Measurements from ENCODE around the gene CLRN1.

Gene CLRN1

DNA sequence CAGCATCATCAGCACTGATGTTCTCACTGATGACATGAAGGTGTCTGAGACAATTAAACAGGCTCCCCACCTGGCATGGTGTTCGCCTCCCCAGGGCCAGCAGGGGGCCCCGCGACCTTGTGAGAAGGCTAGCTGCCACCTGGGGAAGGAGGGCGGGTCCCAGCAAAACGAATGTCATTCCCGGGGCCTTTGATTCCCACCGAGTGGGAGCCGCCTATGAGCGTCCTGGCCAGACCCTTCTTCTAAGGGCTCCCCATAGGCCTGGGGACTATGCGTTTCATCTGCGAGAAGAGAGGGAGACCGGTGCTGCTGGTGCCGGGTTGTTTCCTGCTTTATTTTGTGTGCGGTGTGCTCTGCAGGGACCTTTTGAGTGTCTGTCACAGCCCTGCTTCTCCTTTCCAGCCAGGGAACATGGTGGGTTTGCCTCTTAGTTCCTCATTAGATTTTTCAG is 46.8 kb downstream of the CLRN1 start:
- DNase-seq (ENCODE audit: extremely low read depth in 1 of 2, low read depth in 1 of 2): peak in 1 of 2 donors; percentile 22

DNA sequence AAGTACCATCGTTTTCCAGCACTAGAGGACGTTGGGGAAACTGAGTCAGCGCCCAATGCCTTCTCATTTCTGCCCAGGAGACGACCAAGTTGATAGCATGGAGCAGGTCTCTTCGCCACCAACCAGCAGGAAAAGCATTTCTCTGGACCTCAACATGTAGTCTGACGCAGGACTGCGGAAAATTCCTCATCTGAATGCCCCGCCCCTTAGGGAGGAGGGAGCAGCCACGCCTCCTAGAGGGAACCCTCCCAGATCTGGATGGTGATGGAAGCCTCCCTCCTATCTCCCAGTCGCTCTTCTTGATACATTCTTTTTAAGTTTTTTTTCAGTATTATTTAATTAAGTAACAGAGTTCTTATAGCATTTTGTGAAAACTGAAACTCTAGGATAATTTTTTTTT is 49.9 kb downstream of the CLRN1 start:
- DNase-seq (ENCODE audit: extremely low read depth in 1 of 2, low read depth in 1 of 2): no peak

DNA sequence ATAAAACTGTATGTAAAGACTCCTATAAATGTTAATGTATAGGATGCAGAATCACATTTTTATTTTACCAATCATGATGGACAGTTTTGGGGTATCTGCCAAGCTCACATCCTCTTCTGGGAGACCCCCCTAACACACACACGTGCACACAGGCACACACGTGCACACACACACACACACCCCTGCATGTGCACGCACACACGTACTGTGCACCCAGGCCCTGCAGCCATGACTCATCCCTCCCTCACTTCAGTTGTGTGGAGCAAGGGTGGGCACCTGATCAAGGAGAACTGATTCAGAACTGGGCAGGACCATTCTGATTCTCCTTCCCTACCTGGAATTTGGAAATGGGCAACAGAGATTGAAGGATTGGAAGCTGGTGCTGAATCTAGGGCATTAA is 51.3 kb downstream of the CLRN1 start:
- DNase-seq (ENCODE audit: extremely low read depth in 1 of 2, low read depth in 1 of 2): no peak

DNA sequence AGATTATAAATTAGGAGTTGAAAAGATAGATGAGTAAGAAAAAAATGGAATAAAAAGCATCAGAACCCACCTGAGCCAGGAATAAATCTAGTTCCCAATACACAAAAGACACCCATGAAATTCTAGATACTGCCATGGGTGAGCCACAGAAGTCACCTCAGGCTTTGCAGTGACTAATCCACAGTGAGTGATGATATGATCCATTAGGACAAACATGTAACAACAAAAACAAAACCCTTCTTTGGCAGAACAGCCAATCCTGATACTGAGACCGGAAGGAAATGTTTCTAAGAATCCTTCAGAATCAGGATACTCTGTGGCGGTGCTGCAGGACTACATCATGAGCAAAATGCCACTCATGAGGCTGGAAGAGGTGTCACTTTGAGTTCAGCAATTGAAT is 52.3 kb downstream of the CLRN1 start:
- DNase-seq (ENCODE audit: extremely low read depth in 1 of 2, low read depth in 1 of 2): no peak

DNA sequence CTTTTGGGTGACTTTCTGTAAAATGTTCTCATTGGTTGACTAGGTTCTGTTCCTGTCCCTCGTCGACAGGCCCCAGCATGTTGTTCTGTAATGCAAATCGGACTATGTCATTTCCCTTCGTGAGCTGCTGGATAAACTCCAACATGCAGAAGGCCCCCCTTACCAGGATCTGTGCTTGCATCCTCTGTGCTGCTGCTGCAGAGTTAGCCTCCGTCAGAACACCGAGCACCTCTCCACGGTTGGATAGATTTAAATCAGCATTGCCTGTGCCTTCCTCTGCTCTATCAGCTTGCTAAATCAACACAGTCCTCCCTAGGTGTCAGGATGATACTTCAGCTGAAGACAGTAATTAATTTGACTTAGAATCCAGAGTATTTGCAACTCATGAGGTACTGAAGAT is 54.6 kb downstream of the CLRN1 start:
- DNase-seq (ENCODE audit: extremely low read depth in 1 of 2, low read depth in 1 of 2): no peak

DNA sequence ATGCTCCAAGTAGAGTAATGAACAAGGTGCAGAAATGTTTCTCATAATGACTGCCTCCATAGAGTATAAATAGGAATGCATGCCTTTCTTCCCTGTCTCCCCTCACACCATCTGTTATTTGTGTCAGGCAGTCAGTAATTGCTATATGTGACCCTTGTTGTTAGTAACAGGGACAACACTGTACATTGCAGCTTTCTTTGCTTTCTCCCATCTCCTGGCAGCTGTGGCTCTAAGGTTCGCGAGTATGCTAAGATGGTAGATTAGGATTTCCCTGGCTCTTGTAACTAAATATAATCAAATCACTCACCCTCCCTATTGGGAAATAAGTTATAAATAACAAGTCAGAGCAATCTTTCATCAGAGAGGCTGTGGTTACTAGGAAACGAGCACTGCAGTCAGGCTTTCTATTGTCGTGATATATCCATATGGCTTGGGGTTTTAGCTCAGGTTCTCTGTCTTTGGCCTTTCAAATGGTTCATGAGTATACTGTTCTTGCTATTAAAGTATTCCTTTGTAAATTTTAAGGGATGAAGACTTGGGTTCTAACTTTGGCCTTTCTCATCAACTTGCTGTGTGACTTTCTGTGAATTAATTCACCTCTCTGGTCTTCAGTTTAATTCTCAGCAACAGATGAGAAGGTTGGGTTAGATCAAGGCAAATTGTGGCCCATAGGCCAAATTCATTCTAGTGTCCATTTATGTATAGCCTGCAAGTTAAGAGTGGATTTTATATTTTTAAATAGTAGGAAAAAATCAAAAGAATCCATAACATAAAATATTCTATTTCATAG is 59.2 kb downstream of the CLRN1 start:
- no peak for DNase-seq (ENCODE audit: extremely low read depth in 1 of 2, low read depth in 1 of 2)

DNA sequence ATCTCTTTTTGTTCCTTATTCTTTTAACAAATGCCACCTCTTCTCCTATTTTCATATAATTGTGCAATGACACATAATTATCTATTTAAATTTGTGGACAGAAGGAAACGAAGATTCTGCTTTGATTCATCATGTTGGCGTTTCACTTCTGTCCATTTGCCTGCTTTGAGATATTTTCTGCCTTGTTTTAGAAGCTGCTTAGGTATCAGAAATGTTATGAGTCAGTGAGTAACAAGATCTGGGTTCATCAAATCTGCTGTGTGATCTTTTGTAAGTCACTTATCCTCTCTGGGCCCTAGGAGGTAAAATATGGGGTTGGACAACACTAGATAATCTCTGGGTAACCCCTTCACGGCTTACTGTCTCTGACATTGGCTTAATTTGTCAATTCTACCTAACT is 60.0 kb downstream of the CLRN1 start:
- DNase-seq (ENCODE audit: extremely low read depth in 1 of 2, low read depth in 1 of 2): no peak

DNA sequence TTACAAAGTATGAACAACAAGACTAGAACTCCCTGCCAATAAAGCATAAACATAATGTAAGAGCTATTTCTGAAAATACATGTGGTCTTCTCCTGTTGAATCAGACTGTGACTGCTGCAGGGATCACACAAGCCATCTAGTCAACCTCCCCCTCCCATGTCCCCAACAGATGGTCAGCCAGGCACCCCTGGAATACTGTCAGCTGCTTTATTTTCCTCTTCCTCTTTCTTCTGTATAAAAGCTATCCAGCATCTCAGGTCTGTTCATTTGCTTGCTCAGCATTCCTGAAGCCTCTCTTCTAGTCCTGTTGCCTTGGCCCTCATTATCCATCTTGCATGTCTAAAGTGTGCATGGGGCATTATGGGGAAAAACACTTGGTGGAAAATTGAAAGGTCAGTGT is 60.8 kb downstream of the CLRN1 start:
- no peak for DNase-seq (ENCODE audit: extremely low read depth in 1 of 2, low read depth in 1 of 2)

DNA sequence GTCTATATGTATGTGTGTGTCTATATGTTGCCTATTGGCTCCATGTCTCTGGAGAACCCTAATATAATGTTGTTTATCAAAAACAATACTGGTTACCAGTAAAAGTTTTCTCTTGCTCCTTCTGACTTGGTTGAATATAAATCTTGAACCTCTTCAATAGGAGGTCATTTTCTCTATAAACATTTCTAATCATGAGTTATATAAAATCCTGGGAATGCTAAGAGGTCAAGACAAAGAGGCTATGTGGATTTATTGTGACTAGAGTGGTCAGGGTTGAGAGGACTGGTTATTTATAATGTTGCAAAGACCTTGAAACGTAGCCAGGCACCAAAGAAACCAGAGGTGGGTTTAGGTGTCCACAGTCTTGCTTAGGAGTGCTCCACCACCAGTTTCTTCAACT is 66.1 kb downstream of the CLRN1 start:
- DNase-seq (ENCODE audit: extremely low read depth in 1 of 2, low read depth in 1 of 2): no peak

DNA sequence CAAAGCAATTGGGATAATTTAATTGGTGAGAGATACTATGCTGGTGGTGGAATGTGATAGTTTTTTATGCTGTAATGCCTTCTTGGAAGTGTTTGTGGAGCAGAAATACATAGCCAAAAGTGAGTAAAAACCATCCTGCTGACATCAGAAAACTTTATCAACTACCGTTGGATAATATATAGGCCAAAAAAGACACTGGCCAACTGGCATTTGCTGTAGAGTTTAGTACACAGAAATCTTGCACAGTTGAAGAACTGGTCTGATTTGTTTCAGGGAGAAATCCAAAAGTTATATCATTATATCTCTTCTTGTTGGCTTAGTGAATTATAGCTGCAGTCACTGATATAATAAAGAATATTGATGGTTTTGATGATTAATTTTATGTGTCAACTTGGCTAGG is 66.8 kb downstream of the CLRN1 start:
- no peak for DNase-seq (ENCODE audit: extremely low read depth in 1 of 2, low read depth in 1 of 2)

DNA sequence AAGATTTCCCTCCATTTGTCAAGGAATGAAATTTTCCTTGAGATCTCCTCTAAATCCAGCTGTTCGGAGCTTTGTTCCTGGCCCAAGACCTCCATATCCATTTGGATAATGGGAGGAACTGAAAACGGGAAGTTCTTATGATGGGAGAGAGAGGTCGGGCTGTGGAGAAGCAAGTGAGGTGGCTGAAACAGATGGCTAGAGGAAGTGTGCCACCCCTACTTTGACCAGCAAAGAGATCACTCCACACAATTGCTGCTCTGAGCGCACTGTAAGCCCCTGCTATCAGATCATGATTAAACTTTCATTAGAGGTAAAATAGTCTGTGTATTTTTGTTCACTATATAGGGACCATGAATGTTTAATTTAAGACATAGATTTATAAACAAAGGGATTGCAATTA is 67.2 kb downstream of the CLRN1 start, which contains the start of gene MINDY4B:
Gene MINDY4B, minus strand, starts transcription at position 101 of the 400 bp plus-strand sequence. Its CDS starts 0 bp downstream, at position 101.
- DNase-seq (ENCODE audit: extremely low read depth in 1 of 2, low read depth in 1 of 2): no peak

DNA sequence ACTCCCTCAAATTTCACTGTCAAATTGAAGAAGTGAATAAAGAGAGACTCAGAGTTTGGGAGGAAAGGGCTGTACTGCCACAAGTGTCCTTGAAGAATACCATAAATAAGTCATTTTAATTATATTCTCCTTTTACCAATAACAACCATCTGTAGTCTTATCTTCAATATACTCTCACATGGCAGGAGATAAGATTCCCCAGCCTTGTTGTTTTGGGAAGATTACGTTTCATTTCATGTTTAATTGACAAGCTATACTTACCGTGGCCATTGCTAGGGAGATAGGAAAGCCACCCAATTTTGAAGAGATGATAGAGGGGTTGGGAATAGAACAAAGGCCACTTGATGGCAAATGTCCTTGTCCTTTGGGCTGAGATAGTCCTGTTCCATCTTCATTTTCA is 69.5 kb downstream of the CLRN1 start:
- no peak for DNase-seq (ENCODE audit: extremely low read depth in 1 of 2, low read depth in 1 of 2)

DNA sequence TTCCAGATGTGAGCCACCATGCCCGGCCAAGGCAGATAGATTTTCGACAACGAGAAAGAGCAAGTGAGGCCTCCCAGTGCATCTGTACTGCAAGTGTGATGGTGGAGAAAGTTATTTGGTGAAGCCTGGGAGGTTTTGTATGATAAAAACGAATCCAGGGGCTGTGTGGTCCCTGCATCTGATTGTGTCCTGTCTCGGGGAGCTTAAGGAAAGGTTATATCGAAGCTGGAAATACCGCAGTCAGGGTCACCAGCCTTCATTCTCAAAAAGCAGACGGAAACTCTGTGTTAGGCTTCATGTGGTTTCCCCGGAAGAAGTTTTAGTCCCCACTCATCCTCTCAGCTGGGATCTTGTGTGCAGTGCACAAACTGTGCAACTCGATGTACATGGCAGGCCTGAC is 70.7 kb downstream of the CLRN1 start:
- DNase-seq (ENCODE audit: extremely low read depth in 1 of 2, low read depth in 1 of 2): no peak

DNA sequence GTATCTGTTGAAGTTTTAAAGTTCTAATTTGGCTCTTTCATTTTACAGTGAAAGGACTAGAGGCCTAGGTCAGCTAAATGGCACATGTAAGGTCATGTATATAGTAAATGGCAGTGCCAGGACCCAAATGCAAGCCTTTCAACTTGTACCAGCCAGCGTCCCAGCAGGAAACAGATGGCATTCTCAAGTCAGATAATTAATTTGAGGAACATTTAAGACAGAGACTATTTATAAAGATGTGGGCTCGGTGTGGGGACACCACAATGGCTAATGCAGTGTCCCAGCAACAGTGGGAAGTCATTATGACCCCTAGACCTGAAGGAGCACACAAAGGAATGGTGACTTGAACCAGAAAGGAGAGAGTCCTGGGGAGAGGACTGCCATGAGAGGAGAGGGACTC is 73.4 kb downstream of the CLRN1 start:
- DNase-seq (ENCODE audit: extremely low read depth in 1 of 2, low read depth in 1 of 2): no peak

DNA sequence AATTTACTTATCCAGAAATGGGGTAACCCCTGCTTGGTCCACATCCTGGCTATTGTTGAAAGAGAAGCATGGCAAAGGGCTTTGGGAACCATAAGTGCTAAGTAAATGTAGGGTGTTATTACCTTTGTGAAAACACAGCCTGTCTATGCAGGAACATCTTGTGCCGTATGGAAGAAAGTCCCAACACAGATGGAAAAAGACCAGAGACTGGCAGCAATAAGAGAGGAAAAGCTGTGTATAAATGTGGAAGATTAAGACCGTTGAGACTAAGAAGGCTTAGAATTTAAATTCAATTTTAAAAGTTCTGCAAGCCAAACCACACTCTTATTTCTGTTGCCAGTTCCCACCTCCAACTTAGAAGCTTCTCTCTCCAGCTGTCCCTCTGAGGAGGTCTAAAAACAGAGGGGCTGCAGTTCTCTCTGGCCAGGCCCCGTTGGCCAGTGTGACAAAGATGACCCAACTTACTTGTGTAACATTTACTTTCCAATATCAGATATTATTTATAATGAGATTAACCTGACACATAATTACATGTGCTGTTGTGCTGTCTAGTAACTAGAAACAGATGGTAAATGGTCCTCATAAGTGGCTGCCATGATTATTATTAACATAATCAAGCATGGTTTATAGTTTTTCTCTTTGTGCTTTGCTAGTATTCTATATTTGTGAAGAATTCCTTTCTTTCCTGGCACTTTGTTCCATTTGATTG is 74.3 kb downstream of the CLRN1 start:
- DNase-seq (ENCODE audit: extremely low read depth in 1 of 2, low read depth in 1 of 2): no peak

DNA sequence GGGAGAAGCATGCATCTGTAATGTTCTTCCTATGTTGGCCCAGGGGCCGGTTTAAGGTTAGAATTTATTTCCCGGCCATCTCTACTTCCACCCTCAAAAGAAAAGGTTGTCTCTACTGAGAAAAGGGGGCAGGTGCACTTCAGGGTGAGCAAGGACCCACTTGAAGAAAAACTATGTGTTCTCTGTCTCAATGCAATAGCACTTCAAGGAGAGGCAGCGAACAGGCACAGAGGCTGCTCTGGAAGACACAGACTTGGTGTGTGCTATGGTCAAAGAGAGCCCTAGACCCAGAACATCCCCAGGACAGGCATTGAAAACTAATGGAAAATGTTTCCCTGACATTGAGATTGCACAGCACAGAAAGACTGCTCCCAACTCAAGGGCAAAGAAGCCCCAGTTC is 74.9 kb downstream of the CLRN1 start:
- no peak for DNase-seq (ENCODE audit: extremely low read depth in 1 of 2, low read depth in 1 of 2)

DNA sequence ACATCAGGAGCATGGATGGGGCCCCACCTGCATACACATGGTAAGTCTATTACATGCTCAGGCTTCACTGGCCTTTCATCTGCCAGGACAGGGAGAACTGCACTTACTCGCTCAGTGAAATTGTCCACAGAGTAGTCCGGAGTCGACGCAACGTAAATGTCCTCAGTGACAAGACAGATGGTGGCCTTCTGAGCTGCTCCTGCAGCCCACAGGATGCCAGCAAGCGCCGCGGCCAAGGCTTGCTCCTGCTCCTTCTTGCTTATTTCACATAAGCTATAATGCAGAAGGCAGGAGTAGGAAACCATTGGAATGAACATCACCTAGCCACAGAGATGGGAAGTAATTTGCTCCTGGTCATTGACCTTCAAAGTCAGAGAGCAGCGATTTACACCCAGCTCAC is 81.7 kb downstream of the CLRN1 start:
- no peak for DNase-seq (ENCODE audit: extremely low read depth in 1 of 2, low read depth in 1 of 2)

DNA sequence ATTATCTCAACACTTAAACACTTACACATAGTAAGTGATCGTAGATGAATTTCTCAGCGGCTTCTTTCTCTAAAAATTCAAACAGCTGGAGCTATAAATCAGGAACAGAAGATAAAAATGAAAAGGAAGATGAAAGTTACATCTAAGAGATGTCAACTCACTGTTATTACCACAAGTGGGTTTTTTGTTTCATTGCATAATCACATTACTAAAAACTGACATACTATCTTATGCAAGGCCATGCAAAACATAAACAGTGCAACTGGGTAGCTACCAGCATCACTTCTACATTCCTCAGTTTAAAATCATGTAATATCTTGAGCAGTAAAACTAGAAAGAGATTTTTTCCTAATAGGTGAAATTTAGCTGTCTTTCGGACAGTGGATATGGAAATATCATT is 82.2 kb downstream of the CLRN1 start:
- no peak for DNase-seq (ENCODE audit: extremely low read depth in 1 of 2, low read depth in 1 of 2)

DNA sequence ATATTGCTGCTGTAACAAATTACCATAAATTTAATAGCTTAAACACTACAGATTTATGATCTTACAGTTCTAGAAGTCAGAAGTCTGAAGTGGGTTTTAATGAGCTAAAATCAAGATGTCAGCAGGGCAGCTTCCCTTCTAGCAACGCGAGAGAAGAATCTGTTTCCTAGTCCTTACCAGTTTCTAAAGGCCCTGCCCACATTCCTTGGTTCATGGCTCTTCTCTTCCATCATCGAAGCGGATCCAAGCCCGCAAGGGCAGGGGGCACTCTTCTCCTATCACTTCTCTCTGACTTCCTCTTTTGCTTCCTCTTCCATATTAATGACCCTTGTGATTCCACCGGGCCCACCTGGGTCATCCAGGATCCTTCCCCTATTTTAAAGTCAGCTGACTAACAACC is 83.4 kb downstream of the CLRN1 start:
- DNase-seq (ENCODE audit: extremely low read depth in 1 of 2, low read depth in 1 of 2): no peak

DNA sequence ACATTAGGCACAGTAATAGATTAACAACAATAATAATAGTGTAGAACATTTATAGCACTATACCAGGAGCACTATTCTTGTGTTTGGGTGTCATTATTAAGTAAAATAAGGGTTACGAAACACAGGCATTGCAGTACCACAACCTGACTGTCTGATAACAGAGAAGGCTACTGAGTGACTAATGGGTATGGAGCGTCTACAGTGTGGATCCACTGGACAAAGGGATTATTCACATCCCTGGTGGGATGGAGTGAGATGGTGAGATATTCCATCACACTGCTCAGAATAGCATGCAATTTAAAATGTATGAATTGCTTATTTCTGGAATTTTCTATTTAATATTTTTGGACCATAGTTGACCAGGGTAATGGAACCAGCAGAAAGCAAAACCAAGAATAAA is 85.5 kb downstream of the CLRN1 start:
- no peak for DNase-seq (ENCODE audit: extremely low read depth in 1 of 2, low read depth in 1 of 2)

DNA sequence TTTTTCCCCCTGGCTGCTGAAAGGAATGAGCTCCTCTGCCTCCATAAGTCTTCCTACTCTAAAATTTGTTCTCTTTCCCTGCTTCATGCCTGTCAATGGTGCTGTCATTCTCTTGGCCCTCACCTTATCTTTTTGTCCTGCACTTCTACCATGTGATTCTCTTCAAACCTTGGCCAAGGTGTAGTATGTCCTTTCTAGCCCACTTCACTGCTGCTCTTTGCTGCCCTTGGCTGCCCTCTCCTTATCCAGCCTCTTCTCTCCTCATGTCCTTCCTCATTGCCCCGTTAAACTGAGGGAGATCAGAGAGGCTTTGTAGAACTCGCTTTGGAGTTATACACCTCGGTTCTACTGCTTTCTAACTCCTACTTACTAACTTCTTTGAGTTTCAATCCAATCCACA is 87.0 kb downstream of the CLRN1 start:
- DNase-seq (ENCODE audit: extremely low read depth in 1 of 2, low read depth in 1 of 2): no peak

DNA sequence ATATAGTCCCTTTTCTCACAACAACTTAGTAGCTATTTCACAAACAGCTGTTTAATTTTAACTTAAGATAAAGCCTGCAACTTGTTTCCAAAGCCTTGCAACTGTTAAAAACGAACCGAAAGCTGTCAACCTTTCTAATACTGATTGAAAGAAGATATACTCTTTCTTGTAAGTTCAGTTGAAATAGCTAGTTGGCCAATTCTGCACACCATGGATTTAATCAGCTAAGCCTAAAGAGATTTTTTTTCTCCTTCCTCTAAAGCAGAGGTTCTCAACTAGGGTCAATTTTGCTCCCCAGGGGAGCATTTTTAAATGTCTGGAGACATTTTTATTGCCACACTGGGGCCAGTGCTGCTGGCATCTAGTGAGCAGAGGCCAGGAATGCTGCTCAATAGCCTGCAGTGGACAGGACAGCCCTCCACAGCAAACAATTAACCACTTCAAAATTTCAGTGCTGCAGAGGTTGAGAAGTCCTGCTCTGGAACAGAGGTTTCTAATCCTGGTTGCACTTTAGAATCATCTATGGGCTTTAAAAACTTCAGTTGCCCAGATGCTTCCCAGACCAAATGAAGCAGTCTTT is 93.4 kb downstream of the CLRN1 start:
- no peak for DNase-seq (ENCODE audit: extremely low read depth in 1 of 2, low read depth in 1 of 2)

All from activated CD8-positive, alpha-beta memory T cell treated with anti-CD3 and anti-CD28 coated beads for 1 hour (primary cell).